WI38 (cell line): ENCODE measurements around the gene PRPH2.
A peak's percentile ranks its signal among the peaks of the same experiment; 100 is the strongest.

ENCODE experiments used
- H3K4me3 ChIP-seq: 2 replicates; pipeline ENCODE4 v1.5.1; 2011; ENCODE audit warnings: low read depth, mild to moderate bottlenecking, control low read depth, low read length
- CTCF ChIP-seq: IDR thresholded peaks from 2 replicates; pipeline ENCODE4 v1.5.1; 2012; ENCODE audit warnings: low read depth, mild to moderate bottlenecking, control low read depth, low read length

PRPH2 gene

GRCh38 chr6:42726026-42726425 is 3.6 kb upstream of the PRPH2 start:
- peak overlapping the region; percentile 46 for H3K4me3 ChIP-seq

GRCh38 chr6:42724825-42725224 is 2.4 kb upstream of the PRPH2 start:
- TF ChIP-seq CTCF, result no peak
- no peak overlapping the region for H3K4me3 ChIP-seq

More at GRCh38 chr6:42726026-42726425, 3.6 kb upstream of the PRPH2 start:
- TF ChIP-seq CTCF, result no peak

- TF ChIP-seq CTCF, result no peak
- no peak overlapping the region for H3K4me3 ChIP-seq
Observed at GRCh38 chr6:42720739-42721138, 1.7 kb downstream of the PRPH2 start.

GRCh38 chr6:42715871-42716270 is 6.5 kb downstream of the PRPH2 start:
- no peak for TF ChIP-seq CTCF
- no peak overlapping the region for H3K4me3 ChIP-seq

GRCh38 chr6:42714098-42714761 is 8.2 kb downstream of the PRPH2 start:
- no peak for TF ChIP-seq CTCF
- no peak overlapping the region for H3K4me3 ChIP-seq

- no peak for TF ChIP-seq CTCF
- H3K4me3 ChIP-seq, result no peak overlapping the region
Observed at GRCh38 chr6:42711930-42712329, 10.5 kb downstream of the PRPH2 start.

GRCh38 chr6:42710316-42710715 is 12.1 kb downstream of the PRPH2 start:
- no peak overlapping the region for H3K4me3 ChIP-seq
- no peak for TF ChIP-seq CTCF
